ENCODE data around the gene CNOT6L.
A peak's percentile ranks its signal among the peaks of the same experiment; 100 is the strongest.

- TF ChIP-seq CTCF (IDR thresholded peaks at IDR 0.05) (peak; percentile 12 to 70 (median 49)), POLR2A (IDR thresholded peaks at IDR 0.05) (peak; percentile 9 to 83 (median 75))
Observed at GRCh38 chr4:77818073-77818601, 1.0 kb downstream of the CNOT6L start.
